M059J (cell line): Measurements from ENCODE around the gene PREX1. TPM values are rescaled to one million over a fixed set of nuclear protein-coding genes. Genes with fewer than 3 reads are reported as not detected.

Experiments
- DNase-seq: peaks from one replicate; pipeline ENCODE4 v3.0.0-alpha.2; 2012; ENCODE audit warnings: low read depth
- total RNA-seq: library from RNA; depleted of rRNA; stranded (reverse); fragments of >200 nt; shearing (Covaris generic); gene quantifications from 2 replicates; pipeline ENCODE4 v1.2.3, GENCODE V29; 2014

PREX1 gene
- total RNA-seq, 1 experiment from 2014 or later, result 5.2 TPM

DNA sequence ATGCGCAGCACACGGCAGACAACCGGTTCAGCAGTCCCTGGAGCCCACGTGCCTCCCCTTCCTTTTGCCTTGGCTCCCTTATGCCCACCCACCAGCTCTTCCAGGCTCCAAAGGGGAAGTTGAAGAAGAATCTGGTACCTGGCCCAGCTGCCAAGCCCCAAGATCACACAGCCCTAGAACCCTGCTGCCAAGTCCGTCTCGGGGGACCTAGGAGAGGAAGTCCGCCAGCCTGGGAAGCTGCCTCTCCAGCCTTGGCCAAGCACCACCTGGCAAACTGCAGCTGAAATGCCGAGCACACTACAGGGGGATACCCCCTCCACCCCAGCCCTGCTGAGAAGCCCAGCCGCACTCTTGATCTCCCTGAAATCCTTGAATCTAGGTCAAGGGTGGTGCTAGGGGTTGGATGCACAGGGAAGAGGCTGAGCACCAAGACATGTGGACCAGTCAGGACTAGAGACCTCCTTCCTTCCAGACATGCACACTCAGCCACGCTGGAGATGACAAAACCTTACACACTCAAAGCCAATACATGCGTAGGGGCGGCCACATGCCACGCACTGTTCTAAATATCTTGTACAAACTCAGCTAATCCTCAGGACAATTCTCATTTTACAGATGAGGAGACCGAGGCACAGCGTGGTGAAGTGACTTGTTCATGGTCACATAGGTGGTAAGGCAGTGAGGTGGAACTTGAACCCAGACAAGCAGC lies 124.1 kb downstream of the PREX1 start:
- DNase-seq, result no peak

DNA sequence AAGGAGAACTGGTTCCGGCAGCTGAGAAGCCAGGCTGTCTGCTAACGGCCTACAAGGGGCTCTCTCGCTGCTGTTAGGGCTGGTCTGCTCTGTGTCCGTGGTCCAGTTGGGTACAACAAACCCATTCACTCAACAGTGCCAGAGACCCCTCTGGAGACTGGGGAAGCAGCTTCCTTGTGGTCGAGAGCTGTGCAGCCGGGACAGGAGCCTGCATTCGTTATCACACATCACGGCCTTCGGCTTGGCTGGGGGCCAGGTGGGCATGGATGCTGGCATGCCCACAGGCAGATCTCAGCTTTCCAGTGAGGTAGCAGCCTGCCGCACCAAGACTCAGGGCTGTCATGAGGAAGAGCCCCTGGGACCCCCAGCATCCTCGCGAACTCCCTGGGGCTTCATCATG lies 124.7 kb downstream of the PREX1 start:
- DNase-seq, result no peak

GRCh38 chr20:48702455-48702913 lies 125.3 kb downstream of the PREX1 start:
- no peak for DNase-seq

DNA sequence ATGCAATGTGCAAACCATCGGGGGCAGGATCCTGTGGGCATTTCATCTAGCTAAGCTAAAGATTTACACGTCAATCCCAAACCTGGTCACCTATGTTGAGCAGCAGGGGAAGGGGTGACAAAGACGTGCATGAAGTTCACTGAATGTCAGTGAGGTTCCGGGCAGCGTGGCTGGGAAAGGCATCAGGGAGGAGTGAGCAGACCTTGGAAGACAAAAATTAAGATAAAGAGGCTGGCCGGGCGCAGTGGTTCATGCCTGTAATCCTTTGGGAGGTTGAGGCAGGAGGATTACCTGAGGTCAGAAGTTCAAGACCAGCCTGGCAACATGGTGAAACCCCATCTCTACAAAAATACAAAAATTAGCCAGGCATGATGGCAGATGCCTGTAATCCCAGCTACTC lies 126.1 kb downstream of the PREX1 start:
- no peak for DNase-seq

GRCh38 chr20:48698507-48699267 lies 129.1 kb downstream of the PREX1 start:
- no peak for DNase-seq

DNA sequence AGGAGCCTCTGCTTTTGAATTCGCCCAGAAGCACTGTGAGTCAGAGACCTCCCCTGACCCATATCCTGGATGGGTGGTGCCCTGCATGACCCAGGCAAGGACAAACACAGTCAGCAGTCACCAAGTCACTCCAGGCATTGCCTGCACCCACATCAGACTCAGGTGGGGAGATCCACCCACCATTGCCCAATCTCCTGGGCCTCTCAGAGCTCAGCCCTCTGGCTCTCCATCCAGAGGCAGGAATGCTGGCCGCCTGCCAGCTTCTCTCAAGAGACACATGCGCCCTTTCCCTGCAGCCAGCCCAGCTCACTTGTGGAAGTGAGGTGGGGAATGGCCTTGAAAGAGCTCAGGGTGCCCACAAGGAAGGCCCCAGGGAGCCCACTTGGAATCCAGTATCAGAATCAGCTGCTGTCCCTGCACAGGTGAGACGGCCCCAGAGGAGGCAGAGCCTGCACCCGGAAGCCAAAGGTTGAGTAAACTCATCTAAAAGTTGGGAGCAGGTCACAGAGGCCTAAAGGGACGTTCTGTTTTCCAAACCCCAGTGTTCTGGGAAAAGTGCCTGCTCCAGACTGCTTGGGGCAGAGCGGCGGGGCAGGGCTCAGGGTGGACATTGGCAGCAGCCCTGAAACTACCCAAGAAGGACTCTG lies 129.8 kb downstream of the PREX1 start:
- peak; percentile 81 for DNase-seq

DNA sequence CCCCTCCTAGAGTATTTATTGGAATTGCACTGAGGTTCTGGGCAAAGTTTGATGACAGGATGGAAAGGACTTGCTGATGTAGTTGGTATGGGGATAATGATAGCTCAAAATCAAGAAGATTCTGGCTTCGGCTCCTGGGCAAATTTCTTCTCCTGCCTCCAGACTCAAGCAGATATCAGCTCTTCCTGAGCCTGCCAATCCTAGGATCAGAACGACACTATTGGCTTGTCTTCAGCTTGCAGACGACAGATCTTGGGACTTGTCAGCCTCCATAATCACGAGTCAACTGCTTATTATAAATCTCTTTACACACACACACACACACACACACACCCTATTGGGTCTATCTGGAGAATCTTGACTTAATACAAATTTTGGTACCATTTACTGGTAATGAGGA lies 131.1 kb downstream of the PREX1 start:
- DNase-seq, result no peak

DNA sequence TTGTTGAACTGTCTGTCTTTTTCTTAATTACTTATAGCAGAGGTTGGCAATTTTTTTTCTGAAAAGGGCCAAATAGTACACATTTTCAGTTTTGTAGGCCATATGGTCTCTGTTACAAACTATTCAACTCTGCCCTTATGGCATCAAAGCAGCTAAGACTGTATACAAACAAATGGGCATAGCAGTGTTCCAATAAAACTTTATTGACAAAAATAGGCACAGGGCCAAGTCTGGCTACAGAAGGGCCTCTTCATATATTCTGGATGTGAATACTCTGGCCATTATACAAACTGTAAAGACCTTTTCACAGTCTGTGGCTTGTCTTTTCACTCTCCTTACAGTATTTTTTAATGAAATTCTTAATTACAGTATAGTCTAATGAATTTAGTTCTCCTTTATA lies 132.1 kb downstream of the PREX1 start:
- no peak for DNase-seq

- peak; percentile 65 for DNase-seq
Observed at GRCh38 chr20:48695255-48695654, 132.5 kb downstream of the PREX1 start.

DNA sequence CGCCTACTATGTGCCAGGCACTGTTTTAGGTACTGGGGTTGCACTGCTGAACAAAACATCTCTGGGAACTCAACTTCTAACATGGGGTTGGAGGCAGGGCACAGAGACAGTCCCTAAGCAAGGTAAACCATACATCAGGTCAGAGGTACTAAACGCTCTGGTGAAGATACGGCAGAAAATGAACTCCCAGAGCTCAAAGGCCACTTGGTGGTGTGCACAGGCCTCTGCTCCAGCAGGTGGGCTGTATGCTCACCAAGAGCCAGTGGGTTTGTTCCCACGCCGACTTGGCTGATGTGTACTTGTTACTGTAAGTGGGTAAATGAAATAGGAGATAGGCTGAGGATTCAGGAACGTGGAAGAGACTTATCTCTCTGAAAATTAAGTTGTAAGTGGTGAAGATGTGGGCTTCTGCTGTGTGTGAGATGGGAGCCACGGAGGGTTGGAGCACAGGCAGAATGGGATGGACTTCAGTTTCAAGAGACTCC lies 133.4 kb downstream of the PREX1 start:
- DNase-seq, result no peak

- DNase-seq, result no peak
Observed at GRCh38 chr20:48691523-48691922, 136.3 kb downstream of the PREX1 start.

- DNase-seq, result peak; percentile 14
Observed at GRCh38 chr20:48690888-48691287, 136.9 kb downstream of the PREX1 start.

GRCh38 chr20:48689874-48690571 lies 137.8 kb downstream of the PREX1 start:
- no peak for DNase-seq

DNA sequence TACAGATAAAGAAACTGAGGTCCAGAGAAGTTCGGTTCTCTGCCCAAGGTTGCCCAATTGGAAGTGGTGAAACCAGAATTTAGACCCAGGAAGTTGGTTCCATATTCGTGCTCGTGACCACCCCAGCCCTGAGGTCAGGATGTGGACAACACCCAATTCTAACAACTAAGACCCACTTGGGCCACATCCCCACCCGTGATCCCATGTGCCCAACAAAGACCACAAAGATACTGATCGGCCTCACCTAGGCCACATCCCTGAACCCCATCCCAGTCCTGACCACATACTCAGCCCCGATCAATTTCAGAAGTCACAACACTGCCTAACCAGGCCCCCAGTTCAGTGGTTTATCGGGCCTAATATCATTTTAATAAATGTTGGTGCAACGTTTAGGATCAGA lies 138.4 kb downstream of the PREX1 start:
- no peak for DNase-seq

DNA sequence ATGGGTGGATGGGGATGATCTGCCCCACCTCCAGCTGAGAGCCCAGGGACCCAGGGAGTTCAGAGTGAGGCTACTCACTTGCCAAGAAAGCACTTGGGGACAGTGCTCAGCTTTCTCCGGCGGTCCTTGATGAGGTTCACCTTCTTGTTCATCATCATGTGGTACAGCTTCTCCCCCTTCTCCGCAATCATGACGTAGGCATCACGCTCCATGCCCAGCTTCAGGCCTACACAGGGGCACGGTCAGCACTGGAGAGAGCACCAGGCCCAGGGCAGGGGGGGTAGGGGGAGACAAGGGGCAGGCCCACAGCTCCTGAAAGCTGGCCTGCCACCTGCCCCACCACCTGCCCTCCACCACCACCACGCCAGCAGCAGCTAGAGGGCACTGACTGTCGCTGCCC lies 139.2 kb downstream of the PREX1 start:
- DNase-seq, result no peak

- no peak for DNase-seq
Observed at GRCh38 chr20:48687117-48687800, 140.5 kb downstream of the PREX1 start.

GRCh38 chr20:48686238-48687116 lies 141.3 kb downstream of the PREX1 start:
- peak; percentile 40 for DNase-seq

- DNase-seq, result no peak
Observed at GRCh38 chr20:48685300-48685699, 142.5 kb downstream of the PREX1 start.

GRCh38 chr20:48684501-48685041 lies 143.2 kb downstream of the PREX1 start:
- peak; percentile 61 for DNase-seq
